NCI-H2081 treated with DMSO at 0.1 percent for 48 hours (cell line): Measurements from ENCODE around the gene MINDY3.

Source experiments
- DNase-seq: peaks from one replicate; lab custom pipeline; 2025; lab: John Stamatoyannopoulos, UW

MINDY3 gene

GRCh38 chr10:15805395-15806058, 54.8 kb downstream of the MINDY3 start:
- no peak for DNase-seq

GRCh38 chr10:15804109-15804508, 56.2 kb downstream of the MINDY3 start:
- no peak for DNase-seq

GRCh38 chr10:15802375-15802949, 57.8 kb downstream of the MINDY3 start:
- no peak for DNase-seq

- no peak for DNase-seq
Measured at GRCh38 chr10:15801641-15802040, 58.7 kb downstream of the MINDY3 start.

- DNase-seq: no peak
Measured at GRCh38 chr10:15801147-15801546, 59.2 kb downstream of the MINDY3 start.

GRCh38 chr10:15797346-15797745, 63.0 kb downstream of the MINDY3 start:
- DNase-seq: no peak

- no peak for DNase-seq
Measured at GRCh38 chr10:15796762-15797161, 63.5 kb downstream of the MINDY3 start.

GRCh38 chr10:15796098-15796759, 64.1 kb downstream of the MINDY3 start:
- no peak for DNase-seq

- DNase-seq: no peak
Measured at GRCh38 chr10:15795036-15795792, 65.1 kb downstream of the MINDY3 start.

GRCh38 chr10:15794569-15794968, 65.7 kb downstream of the MINDY3 start:
- no peak for DNase-seq

- DNase-seq: no peak
Measured at GRCh38 chr10:15793664-15794063, 66.6 kb downstream of the MINDY3 start.

- DNase-seq: no peak
Measured at GRCh38 chr10:15792777-15793176, 67.5 kb downstream of the MINDY3 start.

GRCh38 chr10:15791816-15792524, 68.3 kb downstream of the MINDY3 start:
- no peak for DNase-seq

GRCh38 chr10:15789793-15790525, 70.3 kb downstream of the MINDY3 start:
- DNase-seq: no peak

GRCh38 chr10:15787426-15787825, 72.9 kb downstream of the MINDY3 start:
- no peak for DNase-seq

GRCh38 chr10:15784662-15785300, 75.5 kb downstream of the MINDY3 start:
- no peak for DNase-seq

- DNase-seq: no peak
Measured at GRCh38 chr10:15783941-15784636, 76.2 kb downstream of the MINDY3 start.

- no peak for DNase-seq
Measured at GRCh38 chr10:15782851-15783250, 77.5 kb downstream of the MINDY3 start.

GRCh38 chr10:15781381-15781960, 78.8 kb downstream of the MINDY3 start:
- DNase-seq: no peak
